Neuronal stem cell (in vitro differentiated cells): Measurements from ENCODE around the gene KLHL8.

ENCODE experiments used
- DNase-seq: peaks from one replicate; pipeline ENCODE4 v3.0.0-alpha.2; 2013; ENCODE audit warnings: low spot score
- H2AFZ ChIP-seq: one replicate; pipeline ENCODE4 v1.6.1; 2013; ENCODE audit warnings: mild to moderate bottlenecking, low read length, inconsistent platforms
- H2AK5ac ChIP-seq: 2 replicates; pipeline ENCODE4 v1.6.1; 2013; ENCODE audit warnings: low read depth, mild to moderate bottlenecking, inconsistent platforms, low read length, moderate library complexity, mixed read lengths
- H2BK120ac ChIP-seq: 2 replicates; pipeline ENCODE4 v1.6.1; 2013; ENCODE audit warnings: low read depth, mild to moderate bottlenecking, inconsistent platforms, low read length, moderate library complexity, mixed read lengths
- H2BK12ac ChIP-seq: one replicate; pipeline ENCODE4 v1.6.1; 2013; ENCODE audit warnings: low read length, inconsistent platforms
- H2BK15ac ChIP-seq: 2 replicates; pipeline ENCODE4 v1.6.1; 2013; ENCODE audit warnings: mild to moderate bottlenecking, low read length, inconsistent platforms, mixed read lengths
- H2BK5ac ChIP-seq: one replicate; pipeline ENCODE4 v1.6.1; 2013; ENCODE audit warnings: inconsistent platforms, mild to moderate bottlenecking, low read length, moderate library complexity
- H3K14ac ChIP-seq: one replicate; pipeline ENCODE4 v1.6.1; 2013; ENCODE audit warnings: low read length, inconsistent platforms
- H3K18ac ChIP-seq: 2 replicates; pipeline ENCODE4 v1.6.1; 2013; ENCODE audit warnings: low read length, inconsistent platforms
- H3K23ac ChIP-seq: 2 replicates; pipeline ENCODE4 v1.6.1; 2013; ENCODE audit warnings: low read depth, mild to moderate bottlenecking, mixed read lengths, low read length, inconsistent platforms; ENCODE audit not compliant: poor library complexity
- H3K27ac ChIP-seq: replicated peaks from 3 replicates; pipeline ENCODE4 v1.5.1; 2013; ENCODE audit warnings: low read length, inconsistent platforms
- H3K27me3 ChIP-seq, 3 experiments: 2 replicates each; pipeline ENCODE4 v1.6.1; 2013; ENCODE audit warnings: low read length in 3 of 3, mild to moderate bottlenecking in 2 of 3, inconsistent platforms in 1 of 3, low read depth in 1 of 3, mixed read lengths in 1 of 3, moderate library complexity in 1 of 3; ENCODE audit not compliant: control insufficient read depth in 3 of 3, insufficient read depth in 3 of 3
- H3K36me3 ChIP-seq, 2 donors: replicated peaks in 1 of 2; 2 replicates each; pipeline ENCODE4 v1.6.1; 2013; ENCODE audit warnings: low read length in 2 of 2; ENCODE audit not compliant: control insufficient read depth in 2 of 2, insufficient read depth in 2 of 2
- H3K4ac ChIP-seq: 2 replicates; pipeline ENCODE4 v1.6.1; 2013; ENCODE audit warnings: inconsistent platforms, mild to moderate bottlenecking, low read length, moderate library complexity
- H3K4me1 ChIP-seq, 2 donors: 1 replicate in 1 of 2; 2 replicates in 1 of 2; pipeline ENCODE4 v1.6.1; 2013; ENCODE audit warnings: low read length in 2 of 2, low read depth in 1 of 2; ENCODE audit not compliant: control insufficient read depth in 2 of 2, insufficient read depth in 1 of 2
- H3K4me2 ChIP-seq: one replicate; pipeline ENCODE4 v1.6.1; 2013; ENCODE audit warnings: mild to moderate bottlenecking, low read length, inconsistent platforms; ENCODE audit not compliant: insufficient read depth, poor library complexity, severe bottlenecking
- H3K4me3 ChIP-seq, 2 donors: 2 replicates each; pipeline ENCODE4 v1.5.1; 2013; ENCODE audit warnings: low read length in 2 of 2, mild to moderate bottlenecking in 2 of 2, inconsistent platforms in 1 of 2, moderate library complexity in 1 of 2
- H3K79me1 ChIP-seq: one replicate; pipeline ENCODE4 v1.6.1; 2013; ENCODE audit warnings: low read depth, mild to moderate bottlenecking, inconsistent platforms, low read length, moderate library complexity
- H3K9ac ChIP-seq: one replicate; pipeline ENCODE4 v1.6.1; 2013; ENCODE audit warnings: mild to moderate bottlenecking, low read depth, low read length, inconsistent platforms; ENCODE audit not compliant: poor library complexity
- H3K9me3 ChIP-seq, 2 donors: replicated peaks in 1 of 2; 2 replicates each; pipeline versions ENCODE3 to v1.6.1; 2013; ENCODE audit warnings: low read length in 2 of 2, mild to moderate bottlenecking in 2 of 2, inconsistent platforms in 1 of 2, low read depth in 1 of 2, mixed read lengths in 1 of 2, moderate library complexity in 1 of 2; ENCODE audit not compliant: control insufficient read depth in 2 of 2, insufficient read depth in 1 of 2
- H4K8ac ChIP-seq: one replicate; pipeline ENCODE4 v1.6.1; 2013; ENCODE audit warnings: low read depth, mild to moderate bottlenecking, inconsistent platforms, low read length, moderate library complexity
- H4K91ac ChIP-seq: one replicate; pipeline ENCODE4 v1.6.1; 2013; ENCODE audit warnings: low read length, low read depth, mild to moderate bottlenecking, inconsistent platforms; ENCODE audit not compliant: poor library complexity
- WGBS, 2 donors: extraction: QIAGEN DNeasy Blood & Tissue Kit; methylation state at CpG; one replicate each; pipeline ENCODE4 v1.1.7; 2013; ENCODE audit warnings: missing lambda C conversion rate in 2 of 2, mixed read lengths in 1 of 2; ENCODE audit not compliant: insufficient read length in 2 of 2, insufficient replicate concordance in 1 of 2; ENCODE audit errors: extremely low coverage in 2 of 2; 5-methylcytosine and 5-hydroxymethylcytosine counted together

The KLHL8 gene

GRCh38 chr4:87152310-87153041 is 67.9 kb downstream of the KLHL8 start:
- no peak for DNase-seq
- WGBS, 2 donors, result no CpG with 5 or more reads among the region's 14 CpGs

GRCh38 chr4:87151730-87152129 is 68.7 kb downstream of the KLHL8 start:
- H3K9me3 ChIP-seq, result no peaks in the 10 kb centered on the region
- WGBS, 2 donors, result no CpG with 5 or more reads among the region's 1 CpG
- no peak overlapping the region for H3K27ac ChIP-seq

More at GRCh38 chr4:87152310-87153041, 67.9 kb downstream of the KLHL8 start:
- Histone ChIP-seq H3K4me2 (no peak overlapping the region), H3K23ac (no peak overlapping the region), H3K9me3 (no peaks in the 10 kb centered on the region), H3K14ac (no peak overlapping the region), H3K18ac (no peak overlapping the region), H4K8ac (no peak overlapping the region), H2BK5ac (no peak overlapping the region), H2AFZ (no peak overlapping the region), H2BK120ac (no peak overlapping the region), H3K9ac (no peak overlapping the region), H2AK5ac (no peak overlapping the region), H3K4ac (no peak overlapping the region), H2BK15ac (no peak overlapping the region), H3K36me3 (no peaks in the 10 kb centered on the region), H3K27me3 (no peaks in the 10 kb centered on the region), H4K91ac (no peak overlapping the region), H3K79me1 (no peaks in the 10 kb centered on the region), H3K27ac (no peak overlapping the region), H3K4me3 (no peak overlapping the region), H3K4me1 (peaks cover 1 to 2% of the 10 kb centered on the region in 2 donors), H2BK12ac (no peak overlapping the region)

GRCh38 chr4:87150498-87151261 is 69.7 kb downstream of the KLHL8 start:
- Histone ChIP-seq H3K36me3 (no peaks in the 10 kb centered on the region), H3K27me3 (no peaks in the 10 kb centered on the region), H3K4ac (no peak overlapping the region), H2BK5ac (no peak overlapping the region), H2BK120ac (no peak overlapping the region), H3K18ac (no peak overlapping the region), H3K14ac (no peak overlapping the region), H2BK12ac (no peak overlapping the region), H4K8ac (no peak overlapping the region), H3K9ac (no peak overlapping the region), H3K79me1 (no peaks in the 10 kb centered on the region), H4K91ac (no peak overlapping the region), H3K9me3 (no peaks in the 10 kb centered on the region), H3K23ac (no peak overlapping the region), H2BK15ac (no peak overlapping the region), H2AK5ac (no peak overlapping the region), H3K4me1 (peaks cover 2 to 4% of the 10 kb centered on the region in 2 donors), H3K4me2 (no peak overlapping the region), H3K27ac (no peak overlapping the region), H3K4me3 (no peak overlapping the region), H2AFZ (no peak overlapping the region)
- peak; percentile 72 for DNase-seq
- no CpG with 5 or more reads among the region's 2 CpGs for WGBS, 2 donors

More at GRCh38 chr4:87151730-87152129, 68.7 kb downstream of the KLHL8 start:
- no peaks in the 10 kb centered on the region for H3K27me3 ChIP-seq
- H3K4me1 ChIP-seq, result peaks cover 2 to 4% of the 10 kb centered on the region in 2 donors
- H3K4me2 ChIP-seq, result no peak overlapping the region
- no peaks in the 10 kb centered on the region for H3K36me3 ChIP-seq
- no peak overlapping the region for H3K14ac ChIP-seq
- H2BK5ac ChIP-seq, result no peak overlapping the region
- H2AFZ ChIP-seq, result no peak overlapping the region
- H3K9ac ChIP-seq, result no peak overlapping the region
- H3K79me1 ChIP-seq, result no peaks in the 10 kb centered on the region
- no peak overlapping the region for H3K23ac ChIP-seq
- DNase-seq, result no peak
- no peak overlapping the region for H3K4me3 ChIP-seq
- no peak overlapping the region for H3K18ac ChIP-seq
- H4K91ac ChIP-seq, result no peak overlapping the region
- no peak overlapping the region for H2BK120ac ChIP-seq
- H3K4ac ChIP-seq, result no peak overlapping the region
- no peak overlapping the region for H2BK12ac ChIP-seq
- no peak overlapping the region for H4K8ac ChIP-seq
- no peak overlapping the region for H2AK5ac ChIP-seq
- no peak overlapping the region for H2BK15ac ChIP-seq

- H3K27me3 ChIP-seq, result no peaks in the 10 kb centered on the region
- H3K14ac ChIP-seq, result no peak overlapping the region
- DNase-seq, result no peak
- no peaks in the 10 kb centered on the region for H3K36me3 ChIP-seq
- H3K4me2 ChIP-seq, result no peak overlapping the region
- H3K9ac ChIP-seq, result no peak overlapping the region
- no peak overlapping the region for H3K23ac ChIP-seq
- H2BK15ac ChIP-seq, result no peak overlapping the region
- H3K9me3 ChIP-seq, result no peaks in the 10 kb centered on the region
- no peak overlapping the region for H2AFZ ChIP-seq
- no peak overlapping the region for H2AK5ac ChIP-seq
- no peak overlapping the region for H3K18ac ChIP-seq
- no peak overlapping the region for H4K91ac ChIP-seq
- no peak overlapping the region for H2BK5ac ChIP-seq
- H2BK12ac ChIP-seq, result no peak overlapping the region
- H3K4me1 ChIP-seq, result peaks cover 0 to 3% of the 10 kb centered on the region in 2 donors
- H3K79me1 ChIP-seq, result no peaks in the 10 kb centered on the region
- H3K4ac ChIP-seq, result no peak overlapping the region
- WGBS, 2 donors, result no CpG with 5 or more reads among the region's 3 CpGs
- H4K8ac ChIP-seq, result no peak overlapping the region
- H2BK120ac ChIP-seq, result no peak overlapping the region
- H3K27ac ChIP-seq, result no peak overlapping the region
- H3K4me3 ChIP-seq, result no peak overlapping the region
Measured at GRCh38 chr4:87147116-87147515, 73.3 kb downstream of the KLHL8 start.
